ENCODE results near the gene INS. TPM values are rescaled to one million over a fixed set of nuclear protein-coding genes. Genes with fewer than 3 reads are reported as not detected.

INS gene
- total and polyA plus RNA-seq, 2 of the 13 experiments (the other 11 are each of a cell fraction or from before 2014, with no cell fraction given) = not detected

- TF ChIP-seq ZNF276 (CRISPR knock-in tag; IDR thresholded peaks at IDR 0.05; ENCODE audit: low read depth) = 0 out of 2 replicates have a peak, but pooled peaks have one; percentile 27
- TF ChIP-seq TOE1 (CRISPR knock-in tag; IDR thresholded peaks at IDR 0.05) = no peak; the same call in 1 of the 2 replicates
- TF ChIP-seq ZNF713 (CRISPR knock-in tag; IDR thresholded peaks at IDR 0.05) = peak; percentile 76; the same call in 1 of the 2 replicates
- TF ChIP-seq ZNF136 (CRISPR knock-in tag; IDR thresholded peaks at IDR 0.05; ENCODE audit: low read depth) = no peak
- TF ChIP-seq ZNF766 (CRISPR knock-in tag; IDR thresholded peaks at IDR 0.05; ENCODE audit: borderline replicate concordance) = peak; percentile 68; the same call in 1 of the 2 replicates
- TF ChIP-seq JUNB (CRISPR knock-in tag; IDR thresholded peaks at IDR 0.05; ENCODE audit: borderline replicate concordance) = peak; percentile 72; the same call in 1 of the 2 replicates
- peak; percentile 10 for TF ChIP-seq DBP (CRISPR knock-in tag; IDR thresholded peaks at IDR 0.05; ENCODE audit: not compliant biosample characterization)
- no peak for TF ChIP-seq KAT2B (IDR thresholded peaks at IDR 0.05; ENCODE audit: borderline replicate concordance, low read depth, low read length)
- TF ChIP-seq MED1 (CRISPR knock-in tag; IDR thresholded peaks at IDR 0.05) = peak; percentile 24
- no peak for TF ChIP-seq SRSF9 (IDR thresholded peaks at IDR 0.05; ENCODE audit: borderline replicate concordance, insufficient read depth, low read depth, low read length, poor library complexity, severe bottlenecking)
- no peak for TF ChIP-seq KDM3A (CRISPR knock-in tag; IDR thresholded peaks at IDR 0.05; ENCODE audit: low read depth)
- TF ChIP-seq KLF11 (CRISPR knock-in tag; IDR thresholded peaks at IDR 0.05) = 0 out of 2 replicates have a peak, but pooled peaks have one; percentile 27
- no peak for TF ChIP-seq FOXJ3 (CRISPR knock-in tag; IDR thresholded peaks at IDR 0.05; ENCODE audit: borderline replicate concordance)
- no peak for TF ChIP-seq ZBTB7A (CRISPR knock-in tag; IDR thresholded peaks at IDR 0.05)
- 0 out of 2 replicates have a peak, but pooled peaks have one; percentile 19 for TF ChIP-seq ZNF329 (CRISPR knock-in tag; IDR thresholded peaks at IDR 0.05; ENCODE audit: low read depth)
- no peak for TF ChIP-seq MED13 (CRISPR knock-in tag; IDR thresholded peaks at IDR 0.05)
- TF ChIP-seq ZEB1 (IDR thresholded peaks at IDR 0.05; ENCODE audit: insufficient replicate concordance, low read depth) = no peak
- 0 out of 2 replicates have a peak, but pooled peaks have one; percentile 50 for TF ChIP-seq DNMT1 (CRISPR knock-in tag; IDR thresholded peaks at IDR 0.05)
- TF ChIP-seq ZNF33A (CRISPR knock-in tag; IDR thresholded peaks at IDR 0.05; ENCODE audit: borderline replicate concordance) = no peak; the same call in 1 of the 2 replicates
- peak; percentile 31; the same call in 1 of the 2 replicates for TF ChIP-seq REPIN1 (CRISPR knock-in tag; IDR thresholded peaks at IDR 0.05; ENCODE audit: borderline replicate concordance, low read depth)
- no peak for TF ChIP-seq MAX (IDR thresholded peaks at IDR 0.05)
- TF ChIP-seq, protein P1, sequence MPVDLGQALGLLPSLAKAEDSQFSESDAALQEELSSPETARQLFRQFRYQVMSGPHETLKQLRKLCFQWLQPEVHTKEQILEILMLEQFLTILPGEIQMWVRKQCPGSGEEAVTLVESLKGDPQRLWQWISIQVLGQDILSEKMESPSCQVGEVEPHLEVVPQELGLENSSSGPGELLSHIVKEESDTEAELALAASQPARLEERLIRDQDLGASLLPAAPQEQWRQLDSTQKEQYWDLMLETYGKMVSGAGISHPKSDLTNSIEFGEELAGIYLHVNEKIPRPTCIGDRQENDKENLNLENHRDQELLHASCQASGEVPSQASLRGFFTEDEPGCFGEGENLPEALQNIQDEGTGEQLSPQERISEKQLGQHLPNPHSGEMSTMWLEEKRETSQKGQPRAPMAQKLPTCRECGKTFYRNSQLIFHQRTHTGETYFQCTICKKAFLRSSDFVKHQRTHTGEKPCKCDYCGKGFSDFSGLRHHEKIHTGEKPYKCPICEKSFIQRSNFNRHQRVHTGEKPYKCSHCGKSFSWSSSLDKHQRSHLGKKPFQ (CRISPR knock-in tag; IDR thresholded peaks at IDR 0.05; ENCODE audit: insufficient replicate concordance) = no peak
- TF ChIP-seq HNRNPUL1 (IDR thresholded peaks at IDR 0.05; ENCODE audit: low read depth, low read length) = no peak
- 0 out of 2 replicates have a peak, but pooled peaks have one; percentile 42 for TF ChIP-seq ZNF761 (CRISPR knock-in tag; conservative IDR thresholded peaks at IDR 0.05)
- TF ChIP-seq ZNF782 (CRISPR knock-in tag; IDR thresholded peaks at IDR 0.05; ENCODE audit: borderline replicate concordance) = no peak
Measured at GRCh38 chr11:2128511-2129307, 32.3 kb downstream of the INS start (continued).

Measured in HepG2 (cell line).